Left ventricle myocardium inferior (tissue), 1 donor: ENCODE measurements around the gene PBX4. TPM values are rescaled to one million over a fixed set of nuclear protein-coding genes. Genes with fewer than 3 reads are reported as not detected.

Experiments used
- DNase-seq: peaks from one replicate; pipeline ENCODE4 v3.0.0-alpha.2; 2020
- H3K27ac ChIP-seq: fragments of 200-600 bp; replicated peaks from 2 replicates; pipeline ENCODE4 v1.8.0; 2021
- H3K27me3 ChIP-seq: fragments of 200-600 bp; 2 replicates; pipeline ENCODE4 v1.8.0; 2021; ENCODE audit warnings: low read depth
- H3K36me3 ChIP-seq: fragments of 200-600 bp; 2 replicates; pipeline ENCODE4 v1.8.0; 2021
- H3K4me1 ChIP-seq: fragments of 200-600 bp; 2 replicates; pipeline ENCODE4 v1.8.0; 2021
- H3K4me3 ChIP-seq: fragments of 200-600 bp; 2 replicates; pipeline ENCODE4 v1.8.0; 2021; ENCODE audit warnings: mild to moderate bottlenecking, moderate library complexity
- H3K9me3 ChIP-seq: fragments of 200-600 bp; replicated peaks from 2 replicates; pipeline ENCODE4 v1.8.0; 2021
- intact Hi-C: fragments of 100-400 bp; cut with micrococcal nuclease; formaldehyde crosslinking; loops from one replicate; pipeline ENCODE4 v1.11.0; 2022
- total RNA-seq: library from RNA; stranded (reverse); fragmentation: NEBNext Ultra II Directional; extraction: Animal tissue kit (Norgen Biotek cat#: 25700); gene quantifications from one replicate; pipeline ENCODE4 v1.2.1, GENCODE V29; 2021
- TF ChIP-seq, protein P1 (sequence below): fragments of 200-600 bp; IDR thresholded peaks from 2 replicates; pipeline ENCODE4 v1.8.0; 2021; ENCODE audit warnings: antibody characterized with exemption, mild to moderate bottlenecking, borderline replicate concordance
- donor health status: DM: no; HTN: yes; CAD: no; lungs with severe emphysema.

Gene PBX4
- total RNA-seq, 1 donor from 2014 or later: not detected

- Histone ChIP-seq H3K4me3 (no peak overlapping the region), H3K4me1 (peaks cover 54% of the 10 kb centered on the region), H3K9me3 (no peaks in the 10 kb centered on the region), H3K36me3 (peaks cover 36% of the 10 kb centered on the region), H3K27me3 (no peaks in the 10 kb centered on the region), H3K27ac (no peak overlapping the region)
- intact Hi-C loops: no loop called here
- DNase-seq: no peak
- TF ChIP-seq, protein P1, sequence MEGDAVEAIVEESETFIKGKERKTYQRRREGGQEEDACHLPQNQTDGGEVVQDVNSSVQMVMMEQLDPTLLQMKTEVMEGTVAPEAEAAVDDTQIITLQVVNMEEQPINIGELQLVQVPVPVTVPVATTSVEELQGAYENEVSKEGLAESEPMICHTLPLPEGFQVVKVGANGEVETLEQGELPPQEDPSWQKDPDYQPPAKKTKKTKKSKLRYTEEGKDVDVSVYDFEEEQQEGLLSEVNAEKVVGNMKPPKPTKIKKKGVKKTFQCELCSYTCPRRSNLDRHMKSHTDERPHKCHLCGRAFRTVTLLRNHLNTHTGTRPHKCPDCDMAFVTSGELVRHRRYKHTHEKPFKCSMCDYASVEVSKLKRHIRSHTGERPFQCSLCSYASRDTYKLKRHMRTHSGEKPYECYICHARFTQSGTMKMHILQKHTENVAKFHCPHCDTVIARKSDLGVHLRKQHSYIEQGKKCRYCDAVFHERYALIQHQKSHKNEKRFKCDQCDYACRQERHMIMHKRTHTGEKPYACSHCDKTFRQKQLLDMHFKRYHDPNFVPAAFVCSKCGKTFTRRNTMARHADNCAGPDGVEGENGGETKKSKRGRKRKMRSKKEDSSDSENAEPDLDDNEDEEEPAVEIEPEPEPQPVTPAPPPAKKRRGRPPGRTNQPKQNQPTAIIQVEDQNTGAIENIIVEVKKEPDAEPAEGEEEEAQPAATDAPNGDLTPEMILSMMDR: no peak
Observed at GRCh38 chr19:19526581-19527370, 91.7 kb downstream of the PBX4 start.

- DNase-seq: no peak
- peaks cover 57% of the 10 kb centered on the region for H3K4me1 ChIP-seq
- H3K36me3 ChIP-seq: peaks cover 38% of the 10 kb centered on the region
- no peak overlapping the region for H3K27ac ChIP-seq
- intact Hi-C loops: no loop called here
- H3K9me3 ChIP-seq: no peaks in the 10 kb centered on the region
- no peak overlapping the region for H3K4me3 ChIP-seq
- TF ChIP-seq, protein P1: no peak
- H3K27me3 ChIP-seq: no peaks in the 10 kb centered on the region
Observed at GRCh38 chr19:19525611-19526380, 92.7 kb downstream of the PBX4 start.

GRCh38 chr19:19524053-19524452, 94.4 kb downstream of the PBX4 start:
- H3K36me3 ChIP-seq: peaks cover 56% of the 10 kb centered on the region
- intact Hi-C loops: no loop called here
- H3K4me3 ChIP-seq: no peak overlapping the region
- no peak overlapping the region for H3K27ac ChIP-seq
- TF ChIP-seq, protein P1: no peak
- no peak for DNase-seq
- peaks cover 70% of the 10 kb centered on the region for H3K4me1 ChIP-seq
- H3K27me3 ChIP-seq: no peaks in the 10 kb centered on the region
- H3K9me3 ChIP-seq: no peaks in the 10 kb centered on the region

DNA sequence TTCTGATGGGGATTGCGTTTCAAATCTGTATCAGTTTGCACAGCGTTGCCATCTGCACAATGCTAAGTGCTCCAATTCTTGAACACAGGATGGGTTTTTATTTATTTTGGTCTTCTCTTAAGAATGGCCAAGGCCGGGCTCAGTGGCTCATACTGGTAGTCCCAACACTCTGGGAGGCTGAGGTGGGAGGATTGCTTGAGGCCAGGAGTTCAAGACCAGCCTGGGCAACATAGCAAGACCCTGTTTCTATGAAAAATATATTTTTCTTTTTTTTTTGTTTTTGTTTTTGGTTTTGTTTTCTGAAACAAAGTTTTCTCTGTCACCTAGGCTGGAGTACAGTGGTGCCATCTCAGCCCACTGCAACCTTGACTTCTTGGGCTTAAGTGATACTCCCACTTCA, 95.3 kb downstream of the PBX4 start:
- TF ChIP-seq, protein P1: no peak
- Histone ChIP-seq H3K4me1 (peaks cover 66% of the 10 kb centered on the region), H3K4me3 (no peak overlapping the region), H3K36me3 (peaks cover 56% of the 10 kb centered on the region), H3K27me3 (no peaks in the 10 kb centered on the region), H3K27ac (no peak overlapping the region), H3K9me3 (no peaks in the 10 kb centered on the region)
- no peak for DNase-seq
- intact Hi-C loops: no loop called here

DNA sequence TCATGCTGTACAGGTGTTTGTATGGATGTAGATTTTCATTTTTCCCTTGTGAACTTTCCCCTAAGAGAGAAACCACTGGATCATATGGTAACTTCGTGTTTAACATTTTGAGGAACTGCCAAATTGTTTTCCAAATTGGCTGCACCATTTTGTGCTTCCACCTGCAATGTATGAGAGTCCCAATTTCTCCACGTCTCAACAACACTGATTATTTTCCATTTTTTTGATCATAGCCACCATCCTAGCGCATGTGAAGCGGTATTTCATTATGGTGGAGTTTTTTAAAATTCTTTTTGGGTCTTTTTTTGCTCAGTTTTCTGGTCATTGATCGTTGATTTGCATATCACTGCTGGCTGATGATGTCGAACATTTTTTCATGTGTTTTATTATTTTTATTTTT, 97.5 kb downstream of the PBX4 start:
- TF ChIP-seq, protein P1: no peak
- Histone ChIP-seq H3K27me3 (no peaks in the 10 kb centered on the region), H3K36me3 (peaks cover 36% of the 10 kb centered on the region), H3K9me3 (no peaks in the 10 kb centered on the region), H3K27ac (no peak overlapping the region), H3K4me3 (no peak overlapping the region), H3K4me1 (peaks cover 79% of the 10 kb centered on the region)
- no peak for DNase-seq
- intact Hi-C loops: no loop called here
